HG03378 (cell line): ENCODE results near the gene LYZL6.
"Not testable (repeated sequence)": the region's sequence is repeated elsewhere in the genome, so short reads cannot be mapped to it uniquely, and the experiment has no call there.

Experiments used
- ATAC-seq: cut with Tn5 transposase; IDR thresholded peaks from one replicate; pipeline ENCODE4 v1.9.1; 2021; ENCODE audit warnings: mild to moderate bottlenecking, moderate library complexity; ENCODE audit not compliant: unreplicated experiment

The LYZL6 gene

DNA sequence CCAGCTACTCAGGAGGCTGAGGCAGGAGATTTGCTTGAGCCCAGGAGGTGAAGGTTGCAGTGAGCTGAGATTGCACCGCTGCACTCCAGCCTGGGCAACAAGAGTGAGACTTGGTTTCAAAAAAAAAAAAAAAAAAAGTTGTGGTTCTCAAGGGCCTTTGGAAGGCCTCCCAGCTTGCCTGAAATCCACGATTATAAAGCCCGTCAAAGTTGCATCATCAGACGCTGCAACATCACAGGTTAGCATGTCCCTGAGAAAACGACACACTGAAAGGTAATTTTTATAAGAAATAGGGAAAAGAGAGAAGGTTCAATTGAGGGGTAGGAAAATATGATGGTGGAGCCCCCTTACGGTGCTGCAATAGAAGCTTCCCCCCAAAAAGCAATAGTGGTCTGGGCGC is 4.6 kb upstream of the LYZL6 start:
- ATAC-seq: no peak

DNA sequence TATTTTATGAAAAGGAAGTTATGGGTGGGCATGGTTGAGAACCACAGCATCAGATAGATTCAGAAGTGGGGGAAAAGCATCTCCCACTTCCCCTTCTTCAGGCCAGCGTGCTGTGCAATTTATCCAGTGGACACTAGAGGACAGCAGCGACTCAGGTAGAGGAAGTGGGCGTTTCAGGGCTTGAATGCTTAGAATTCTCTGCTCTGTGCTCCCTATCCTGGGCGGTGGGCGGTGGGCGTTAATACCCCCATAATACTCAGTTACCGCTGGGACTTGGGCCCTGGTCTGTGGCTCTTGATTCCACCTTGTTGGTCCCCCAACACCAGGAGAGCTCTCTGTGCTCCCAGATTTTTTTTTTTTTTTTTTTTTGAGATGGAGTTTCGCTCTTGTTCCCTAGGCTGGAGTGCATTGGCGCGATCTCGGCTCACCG is 3.7 kb upstream of the LYZL6 start:
- no peak for ATAC-seq

DNA sequence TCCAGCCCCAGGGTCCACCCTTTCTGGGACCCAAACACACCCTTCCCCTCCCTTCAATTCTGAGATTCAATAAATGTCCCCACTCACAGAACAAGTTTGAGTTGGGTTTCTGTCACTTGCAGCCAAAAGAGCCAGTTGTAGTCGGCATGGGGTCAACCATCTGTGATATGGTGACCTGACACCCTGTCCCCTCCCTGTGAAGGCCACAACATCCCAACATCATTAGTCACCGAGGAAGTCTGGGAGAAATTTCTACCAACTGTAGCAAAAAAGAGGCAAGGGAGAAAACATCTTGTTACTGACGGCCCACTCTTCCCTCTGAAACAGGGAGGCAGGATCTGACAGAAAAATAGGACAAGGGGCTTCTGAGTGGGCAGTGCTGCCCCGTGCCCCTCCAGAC is 638 bp upstream of the LYZL6 start:
- ATAC-seq: no peak

DNA sequence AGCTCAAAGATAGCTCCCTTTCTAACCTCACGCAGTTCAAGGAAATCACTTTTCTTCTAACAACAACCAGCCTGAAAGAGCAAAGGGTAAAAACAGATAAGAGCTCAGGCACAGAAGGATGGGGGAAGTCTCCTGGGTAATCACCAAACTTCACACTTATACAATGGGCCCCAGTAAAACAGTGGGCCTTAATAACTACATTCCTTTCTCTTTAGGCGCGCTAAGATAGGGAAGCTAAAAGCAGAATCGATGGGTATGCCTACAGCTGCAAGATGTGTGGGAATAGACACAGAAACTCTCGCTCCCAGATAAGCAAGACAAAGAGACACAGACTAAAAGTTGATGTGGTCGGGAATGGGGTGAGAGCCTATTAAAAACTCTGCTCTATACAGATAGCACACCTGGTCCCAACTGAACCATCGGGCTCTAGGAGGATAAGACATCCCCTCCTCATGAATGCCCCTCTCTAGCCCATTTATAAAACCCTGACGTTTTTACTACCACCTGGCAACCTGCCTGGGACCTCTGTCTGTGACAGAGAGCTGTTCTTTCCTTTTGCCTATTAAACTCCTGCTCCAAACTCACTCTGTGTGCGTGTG is 826 bp downstream of the LYZL6 start:
- ATAC-seq: no peak

DNA sequence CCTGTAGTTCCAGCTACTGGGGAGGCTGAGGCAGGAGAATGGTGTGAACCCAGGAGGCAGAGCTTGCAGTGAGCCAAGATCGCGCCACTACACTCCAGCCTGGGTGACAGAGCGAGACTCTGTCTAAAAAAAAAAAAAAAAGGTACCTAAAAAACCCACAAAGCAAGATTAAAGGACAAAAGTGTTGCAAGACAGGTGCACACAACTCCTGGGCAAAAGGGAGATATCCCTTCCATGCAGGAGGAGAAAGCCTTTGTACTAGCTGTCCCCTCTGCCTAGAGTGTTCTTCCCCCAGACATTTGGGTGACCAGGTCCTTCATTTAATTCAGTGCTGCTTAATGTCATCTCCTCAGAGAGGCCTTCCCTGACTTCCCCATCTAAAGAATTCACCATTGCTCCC is 5.0 kb downstream of the LYZL6 start:
- not testable (repeated sequence) for ATAC-seq

DNA sequence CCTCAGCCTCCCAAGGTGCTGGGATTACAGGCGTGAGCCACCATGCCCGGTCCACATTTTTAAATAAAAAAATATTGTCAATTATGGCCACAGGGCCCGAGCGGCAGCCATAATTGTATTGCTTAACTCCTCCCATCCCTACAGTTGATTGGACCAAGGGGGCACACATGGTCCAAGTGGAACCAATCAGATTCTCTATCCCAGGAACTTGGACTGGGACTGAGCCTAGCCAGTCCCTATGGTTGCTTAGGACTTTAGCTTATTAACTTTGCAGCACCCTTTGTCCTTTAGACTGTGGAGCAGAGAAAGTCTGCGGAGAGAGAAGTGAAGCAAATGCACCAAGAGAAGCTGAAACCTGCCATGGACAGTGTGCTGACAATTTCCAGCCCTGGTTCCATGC is 7.5 kb downstream of the LYZL6 start:
- ATAC-seq: no peak

DNA sequence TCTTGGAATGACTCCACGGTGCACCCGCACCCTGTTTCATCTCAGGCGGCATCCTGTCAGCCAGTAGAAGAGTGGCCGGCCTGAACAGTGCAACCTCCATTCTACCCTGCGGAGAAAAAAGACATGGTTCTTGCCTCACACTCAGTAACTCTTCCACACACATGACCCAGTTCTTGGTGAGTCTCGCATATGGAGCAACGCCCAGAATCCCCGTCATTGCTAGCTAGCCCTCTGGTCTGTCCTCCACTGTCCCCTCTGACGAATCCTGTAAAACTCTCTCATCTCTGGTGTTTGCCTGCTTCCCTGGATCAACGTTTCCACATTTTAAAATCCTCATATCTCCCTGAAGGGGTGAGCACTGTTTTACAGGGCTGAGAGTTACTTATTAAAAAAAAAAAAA is 8.8 kb downstream of the LYZL6 start:
- ATAC-seq: no peak

DNA sequence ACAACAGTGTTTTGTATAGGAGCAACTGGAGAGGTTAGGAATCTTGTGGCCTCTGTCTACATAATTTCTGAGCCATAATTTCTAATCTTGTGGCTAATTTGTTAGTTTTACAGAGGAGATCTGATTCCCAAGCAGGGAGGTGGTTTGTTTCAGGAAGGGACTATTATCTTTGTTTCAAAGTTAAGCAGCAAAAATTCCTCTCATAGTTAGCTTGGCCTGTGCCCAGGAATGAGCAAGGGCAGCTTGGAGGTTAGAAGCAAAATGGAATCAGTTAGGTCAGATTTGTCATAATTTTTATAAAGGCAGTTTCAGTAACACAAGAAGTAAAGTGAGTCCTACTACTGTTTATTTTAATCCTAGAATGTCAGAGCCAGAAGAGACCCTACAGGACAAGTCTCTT is 10.9 kb downstream of the LYZL6 start:
- ATAC-seq: no peak

DNA sequence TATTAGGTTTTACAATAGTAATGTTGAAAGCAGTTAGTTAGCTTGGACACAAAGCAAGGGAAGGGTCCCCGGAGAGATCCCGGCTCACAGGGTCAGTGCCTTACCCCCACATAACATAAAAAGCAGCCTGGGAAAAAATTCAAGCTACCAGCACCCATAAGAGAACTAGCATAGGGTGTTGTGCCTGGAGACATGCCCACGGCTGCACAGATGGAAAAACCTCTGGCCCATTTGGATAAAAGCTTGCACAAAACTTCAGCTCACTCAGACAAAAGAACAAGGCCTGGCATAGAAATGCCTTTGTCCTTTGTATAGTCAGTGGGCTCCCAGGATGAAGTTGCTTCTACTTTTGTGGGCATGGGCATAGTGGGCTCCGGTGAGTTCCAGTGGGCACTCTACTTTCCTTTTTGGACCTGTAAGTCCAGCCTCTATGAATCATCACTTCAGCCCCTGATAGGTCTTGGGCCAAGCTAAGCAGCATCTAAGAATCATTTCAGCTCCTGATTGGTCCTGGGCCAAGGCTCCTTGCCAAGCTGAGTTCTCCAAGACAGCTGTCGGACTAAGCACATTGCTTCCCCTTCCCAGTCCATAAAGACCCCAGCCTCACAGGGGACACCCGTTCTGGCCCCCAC is 11.6 kb downstream of the LYZL6 start:
- ATAC-seq: no peak

DNA sequence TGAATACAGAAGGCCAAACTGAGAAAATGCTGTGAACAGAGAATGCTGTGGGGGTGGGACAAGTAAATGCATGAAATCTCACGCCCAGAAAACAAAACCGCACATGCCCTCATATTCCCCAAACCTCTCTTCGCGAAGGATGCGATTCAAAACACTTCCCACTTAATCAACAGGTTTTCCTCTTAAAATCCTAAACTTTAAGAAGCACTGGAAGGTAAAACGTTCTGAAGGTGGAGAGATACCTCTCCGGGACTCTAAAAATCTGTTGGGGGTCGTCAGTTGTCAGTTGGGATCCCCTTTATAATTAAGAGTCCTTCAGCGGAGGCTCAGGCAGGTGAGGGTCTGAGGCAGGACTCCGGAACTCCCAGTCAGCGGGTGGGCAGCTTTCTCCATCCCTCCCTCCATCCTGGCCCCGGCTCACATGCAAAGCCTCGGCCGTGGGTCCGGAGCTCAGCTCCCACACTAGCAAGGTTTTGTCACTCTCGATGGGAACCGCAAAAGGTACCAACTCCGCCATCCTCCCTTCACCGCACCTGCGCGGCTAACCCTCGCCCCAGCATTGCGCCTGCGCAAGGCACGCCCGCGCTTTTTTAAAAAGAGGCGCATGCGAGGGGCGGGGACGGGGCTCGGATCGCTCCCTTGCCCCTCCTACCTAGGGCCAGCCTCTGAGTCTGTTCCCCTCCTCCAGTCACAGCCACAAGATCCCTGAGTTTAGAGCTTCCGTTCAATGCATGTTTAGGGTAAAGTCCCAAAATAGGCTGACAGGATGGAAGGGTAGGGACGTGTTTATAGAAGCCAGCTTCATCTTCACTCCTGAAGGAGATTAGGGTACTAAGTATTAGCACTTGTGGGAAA is 13.1 kb downstream of the LYZL6 start, which contains the start of gene RDM1:
TSS of gene RDM1 (minus strand) at position 563 of the 855 bp plus-strand sequence. CDS start at position 517, 46 bp downstream.
- no peak for ATAC-seq

DNA sequence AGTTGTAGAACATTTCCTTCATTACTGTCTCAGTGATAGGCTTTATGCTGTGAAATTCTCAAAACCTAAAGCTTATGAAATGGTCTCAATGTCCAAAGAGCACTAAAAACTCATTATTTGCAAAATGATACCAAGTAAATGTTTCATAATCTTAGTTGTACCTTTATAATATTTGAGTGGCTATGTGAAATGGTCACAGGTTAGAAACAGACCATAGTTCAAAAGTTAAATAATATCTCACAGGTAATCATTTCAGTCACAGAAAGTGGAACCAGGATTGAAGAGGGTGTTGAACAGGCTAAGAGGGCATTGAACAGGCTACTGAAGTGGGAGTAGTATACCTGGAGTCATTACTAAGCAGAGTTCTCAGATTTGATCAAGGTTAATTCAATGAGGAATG is 15.8 kb downstream of the LYZL6 start:
- no peak for ATAC-seq

DNA sequence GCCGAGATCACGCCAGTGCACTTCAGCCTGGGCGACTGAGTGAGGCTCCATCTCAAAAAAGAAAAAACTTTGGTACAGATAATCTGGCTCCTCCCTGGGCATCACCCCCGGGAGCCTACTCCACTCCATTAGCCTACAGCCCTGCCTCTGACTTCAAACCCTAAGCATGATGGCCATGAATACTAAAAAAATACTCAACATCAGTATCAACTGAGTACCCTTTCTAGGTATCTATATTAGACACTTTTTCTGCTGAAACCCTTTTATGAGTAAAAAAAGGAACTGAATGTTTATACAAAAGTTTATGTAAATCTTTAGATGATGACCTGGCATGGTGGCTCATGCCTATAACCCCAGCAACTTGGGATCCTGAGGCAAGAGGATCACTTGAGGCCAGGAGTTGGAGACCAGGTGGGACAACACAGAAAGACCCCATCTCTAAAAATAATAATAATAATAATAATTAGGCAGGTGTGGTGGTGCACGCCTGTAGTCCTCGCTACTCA is 19.9 kb downstream of the LYZL6 start:
- no peak for ATAC-seq

DNA sequence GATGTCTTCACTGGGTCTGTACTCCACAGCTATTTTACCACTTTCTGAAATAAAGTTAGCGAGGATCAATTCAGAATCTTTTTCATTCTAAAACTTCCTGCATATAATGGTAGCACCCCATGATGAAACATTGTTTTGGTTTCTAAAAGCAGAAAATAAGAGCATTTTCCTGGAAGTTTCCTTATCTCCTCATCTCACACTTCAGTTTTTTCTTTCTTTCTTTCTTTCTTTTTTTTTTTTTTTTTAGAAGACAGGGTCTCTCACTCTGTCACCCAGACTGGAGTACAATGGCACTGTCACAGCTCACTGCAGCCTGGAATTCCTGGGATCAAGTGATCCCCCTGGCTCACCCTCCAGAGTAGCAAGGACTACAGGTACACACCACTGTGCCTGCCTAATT is 23.3 kb downstream of the LYZL6 start:
- ATAC-seq: no peak

DNA sequence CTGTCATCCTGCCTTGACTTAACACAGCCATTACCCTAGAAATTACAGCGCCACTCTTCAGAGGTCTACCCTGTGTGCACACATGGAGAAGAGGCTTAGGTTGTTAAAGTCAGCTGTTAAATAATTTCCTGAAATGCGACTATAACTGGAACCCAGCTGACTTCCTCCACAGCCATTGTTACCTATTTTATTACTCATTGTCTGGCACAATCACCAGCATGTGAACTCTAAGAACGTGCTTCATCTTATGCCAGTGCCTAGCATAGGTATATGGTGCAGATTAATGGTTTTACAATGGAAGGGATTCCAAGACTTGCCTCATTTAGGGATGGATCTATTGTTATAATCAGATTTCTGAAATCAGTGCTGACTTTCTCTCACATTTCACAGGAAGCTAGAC is 24.8 kb downstream of the LYZL6 start:
- no peak for ATAC-seq

DNA sequence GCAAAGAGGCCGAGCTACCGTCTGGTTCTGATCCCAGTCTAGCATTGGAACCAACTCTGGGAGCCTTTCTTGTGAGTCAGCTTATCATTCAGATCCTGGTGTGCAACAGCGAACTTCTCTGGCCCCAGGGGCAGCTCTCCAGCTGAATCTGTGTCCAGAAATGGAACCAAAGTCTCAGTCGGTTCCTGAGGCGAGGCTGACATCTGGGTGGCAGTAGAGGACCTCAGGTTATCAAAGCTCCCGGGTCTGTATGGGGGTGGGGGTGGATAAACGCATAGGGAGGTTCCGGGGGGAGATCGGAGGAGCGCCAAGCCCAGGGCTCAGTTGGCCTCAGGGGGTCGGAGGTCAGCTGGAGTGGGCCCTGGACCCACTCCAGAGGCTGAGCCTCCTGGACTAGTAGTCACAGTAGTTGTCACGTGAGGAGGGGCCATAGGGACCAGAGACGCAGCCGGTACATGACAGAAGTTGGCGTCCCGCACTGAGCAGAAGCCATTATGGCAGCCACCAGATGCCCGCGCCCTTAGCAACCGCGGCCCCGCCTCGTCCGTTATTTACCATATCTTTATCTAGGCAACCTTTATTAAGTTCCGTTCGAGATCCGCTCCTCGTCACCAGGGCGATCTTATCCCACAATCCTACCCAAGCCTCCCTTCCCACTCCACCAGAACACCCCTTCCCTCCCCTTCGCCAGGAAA is 25.8 kb downstream of the LYZL6 start:
- no peak for ATAC-seq

DNA sequence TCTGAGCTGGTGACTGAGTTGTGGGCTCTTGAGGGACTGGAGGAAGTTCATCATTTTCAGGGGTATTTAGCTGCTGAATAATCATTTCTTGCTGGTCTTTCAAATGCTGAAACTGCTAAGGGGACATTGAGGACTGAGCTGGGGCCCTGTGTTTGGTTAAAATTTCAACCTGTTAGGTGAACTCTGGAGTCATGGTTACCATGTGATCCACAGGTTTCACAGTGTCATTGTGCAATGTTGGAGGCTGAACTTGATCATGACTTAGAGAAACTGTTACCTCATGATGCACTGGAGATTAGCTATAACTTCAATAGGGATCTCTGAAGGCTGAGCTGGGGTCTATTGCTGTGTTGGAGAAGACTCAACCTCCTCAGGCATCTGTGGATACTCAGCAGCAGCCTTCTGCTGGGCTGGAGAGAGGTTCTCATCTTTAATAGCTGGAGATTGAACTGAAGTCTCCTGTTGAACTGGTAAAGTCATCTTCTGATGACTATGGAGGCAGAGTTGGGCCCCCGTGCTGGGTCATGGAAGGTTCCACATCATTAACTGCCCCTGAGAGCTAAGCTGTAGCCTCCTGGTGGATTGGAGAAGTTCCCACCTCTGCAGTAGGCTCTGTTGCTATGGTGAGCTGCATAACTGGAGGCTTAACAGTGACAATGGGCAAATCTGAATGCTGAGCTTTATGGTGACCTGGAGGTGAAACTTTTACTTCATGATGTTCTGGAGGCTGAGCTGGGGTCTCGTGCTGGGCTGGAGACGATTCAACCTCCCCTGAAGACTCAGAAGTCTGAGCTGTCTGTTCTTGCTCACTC is 28.2 kb downstream of the LYZL6 start:
- no peak for ATAC-seq

DNA sequence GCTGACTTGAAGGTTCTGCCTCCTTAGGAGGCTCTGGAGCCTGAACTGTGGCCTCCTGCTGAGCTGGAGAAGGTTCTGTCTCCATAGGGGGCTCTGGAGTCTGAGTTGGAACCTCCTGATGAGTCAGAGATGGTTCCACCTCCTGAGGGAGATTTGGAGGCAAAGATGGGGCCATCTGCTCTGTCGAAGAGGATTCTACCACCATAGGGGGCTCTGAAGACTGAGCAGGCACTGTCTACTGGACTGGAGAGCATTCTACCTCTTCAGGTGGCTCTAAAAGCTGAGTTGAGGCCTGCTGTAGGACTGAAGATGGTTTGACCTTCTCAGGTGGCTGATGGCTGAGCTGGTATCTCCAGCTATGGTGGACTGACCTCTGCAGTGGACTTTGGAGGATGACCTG is 29.2 kb downstream of the LYZL6 start:
- ATAC-seq: no peak

DNA sequence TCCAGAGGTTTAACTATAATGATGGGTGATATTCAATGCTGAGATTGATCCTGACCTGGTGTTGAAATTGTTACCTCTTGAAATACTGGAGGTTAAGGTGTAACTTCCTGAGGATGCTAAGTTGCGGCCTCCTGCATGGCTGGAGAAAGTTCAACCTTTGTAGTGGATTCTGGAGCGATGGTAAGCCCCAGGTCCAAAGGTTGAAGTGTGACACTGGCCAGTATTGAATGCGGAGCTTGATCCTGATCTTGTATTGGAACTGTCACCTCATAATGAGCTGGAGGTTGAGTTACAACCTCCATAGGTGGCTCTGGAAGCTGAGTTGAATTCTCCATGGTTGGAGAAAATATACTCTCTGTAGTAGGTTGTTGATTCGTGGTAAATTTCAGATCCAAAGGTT is 29.9 kb downstream of the LYZL6 start:
- no peak for ATAC-seq

DNA sequence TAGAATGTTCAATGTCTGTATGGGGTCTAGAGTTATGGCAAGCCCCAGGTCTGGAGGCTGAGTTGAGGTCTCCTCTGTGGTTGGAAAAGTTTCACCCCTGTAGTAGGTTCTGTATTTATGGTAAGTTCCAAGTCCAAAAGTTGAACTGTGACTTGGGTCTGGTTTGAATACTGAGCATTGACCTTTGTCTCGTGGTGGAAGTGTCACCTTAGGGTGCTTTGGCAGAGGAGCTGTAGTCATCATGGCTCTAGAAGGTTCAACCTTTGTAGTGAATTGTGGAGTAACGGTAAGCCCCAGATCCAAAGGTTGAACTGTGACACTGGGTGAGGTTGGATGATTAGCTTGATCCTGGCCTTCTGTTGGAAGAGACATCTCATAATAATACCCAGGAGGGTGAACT is 30.6 kb downstream of the LYZL6 start:
- ATAC-seq: no peak

DNA sequence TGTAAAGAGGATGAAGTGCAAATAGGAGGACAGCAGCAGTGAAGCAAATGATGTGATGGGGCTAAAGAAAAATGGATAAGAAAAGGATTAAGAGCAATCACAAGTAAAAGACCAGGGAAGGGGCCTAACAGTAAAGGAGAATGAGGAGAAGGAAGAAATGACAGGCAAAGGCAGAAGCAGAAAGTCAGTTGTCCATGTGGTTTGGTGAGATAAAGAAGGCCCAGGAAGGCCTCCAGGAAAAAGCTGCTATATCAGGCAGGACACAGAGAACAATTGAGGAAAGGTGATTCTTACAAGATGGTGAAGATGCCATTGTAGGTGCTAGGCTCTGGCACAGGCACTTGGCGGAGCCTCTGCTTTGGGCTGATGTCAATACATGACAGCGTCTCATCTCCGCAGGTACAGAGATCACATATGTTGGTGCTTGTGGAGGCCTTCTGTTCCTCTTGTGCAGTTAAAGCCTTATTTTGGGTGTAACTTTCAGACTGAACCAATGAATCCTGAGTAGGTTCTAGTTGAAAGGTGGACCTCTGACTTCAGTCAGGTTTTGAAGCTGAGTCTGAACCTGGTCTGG is 31.1 kb downstream of the LYZL6 start:
- ATAC-seq: no peak
